ENCODE results near the gene ACVR1B.

DNA sequence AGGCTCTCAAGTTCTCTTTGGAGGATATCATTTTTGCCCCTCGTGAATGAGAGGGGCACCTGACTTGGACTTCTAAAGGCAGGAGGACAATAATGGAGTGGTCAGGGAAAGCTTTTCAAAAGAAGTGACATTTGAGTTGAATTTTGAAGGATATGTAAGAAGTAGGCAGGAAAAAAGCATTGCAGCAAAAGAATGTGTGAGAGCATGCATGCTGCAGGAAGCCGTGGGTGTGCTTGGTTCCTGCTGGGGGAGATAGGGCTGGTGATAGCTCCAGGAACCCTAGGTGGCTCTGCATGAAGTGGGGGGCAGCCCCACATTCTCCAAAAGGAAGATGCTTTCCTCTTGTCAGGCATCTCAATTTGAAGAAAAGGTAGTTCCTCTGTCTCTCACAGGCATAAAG lies 23.1 kb downstream of the ACVR1B start:
- TF ChIP-seq, protein P1, sequence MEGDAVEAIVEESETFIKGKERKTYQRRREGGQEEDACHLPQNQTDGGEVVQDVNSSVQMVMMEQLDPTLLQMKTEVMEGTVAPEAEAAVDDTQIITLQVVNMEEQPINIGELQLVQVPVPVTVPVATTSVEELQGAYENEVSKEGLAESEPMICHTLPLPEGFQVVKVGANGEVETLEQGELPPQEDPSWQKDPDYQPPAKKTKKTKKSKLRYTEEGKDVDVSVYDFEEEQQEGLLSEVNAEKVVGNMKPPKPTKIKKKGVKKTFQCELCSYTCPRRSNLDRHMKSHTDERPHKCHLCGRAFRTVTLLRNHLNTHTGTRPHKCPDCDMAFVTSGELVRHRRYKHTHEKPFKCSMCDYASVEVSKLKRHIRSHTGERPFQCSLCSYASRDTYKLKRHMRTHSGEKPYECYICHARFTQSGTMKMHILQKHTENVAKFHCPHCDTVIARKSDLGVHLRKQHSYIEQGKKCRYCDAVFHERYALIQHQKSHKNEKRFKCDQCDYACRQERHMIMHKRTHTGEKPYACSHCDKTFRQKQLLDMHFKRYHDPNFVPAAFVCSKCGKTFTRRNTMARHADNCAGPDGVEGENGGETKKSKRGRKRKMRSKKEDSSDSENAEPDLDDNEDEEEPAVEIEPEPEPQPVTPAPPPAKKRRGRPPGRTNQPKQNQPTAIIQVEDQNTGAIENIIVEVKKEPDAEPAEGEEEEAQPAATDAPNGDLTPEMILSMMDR (IDR thresholded peaks at IDR 0.05; ENCODE audit: control extremely low read depth in 1 of 3, insufficient read depth in 1 of 3, low read depth in 1 of 3, low read length in 3 of 3): no peak
- TF ChIP-seq SRF (IDR thresholded peaks at IDR 0.05; ENCODE audit: low read depth, low read length) (no peak), YY1 (IDR thresholded peaks at IDR 0.05; ENCODE audit: low read depth, low read length) (no peak), POLR2AphosphoS5 (IDR thresholded peaks at IDR 0.05; ENCODE audit: low read depth, low read length) (no peak), POLR2A (IDR thresholded peaks at IDR 0.05; ENCODE audit: control extremely low read depth in 1 of 2, low read depth in 2 of 2, low read length in 2 of 2) (no peak), GABPA (IDR thresholded peaks at IDR 0.05; ENCODE audit: borderline replicate concordance, insufficient read depth, low read length) (no peak), HDAC6 (IDR thresholded peaks at IDR 0.05; ENCODE audit: low read depth, low read length) (no peak), EZH2 (IDR thresholded peaks at IDR 0.05; ENCODE audit: low read depth, low read length, severe bottlenecking) (no peak)
